H1 (cell line): Measurements from ENCODE around the gene TIGD1. TPM values are rescaled to one million over a fixed set of nuclear protein-coding genes. Genes with fewer than 3 reads are reported as not detected.

ENCODE experiments used
- CTCF ChIA-PET: fragments of 300-600 bp; sonication (Branson Sonifier 250); formaldehyde crosslinking; loops from one replicate; lab custom pipeline; 2021; ENCODE audit not compliant: partially characterized antibody; lab: Charles Lee
- POLR2A ChIA-PET: fragments of 300-600 bp; sonication (Branson Sonifier 250); formaldehyde crosslinking; loops from one replicate; lab custom pipeline; 2021; ENCODE audit warnings: inconsistent platforms; ENCODE audit not compliant: partially characterized antibody; lab: Charles Lee
- DNase-seq, 2 experiments: peaks; one replicate each; pipeline versions ENCODE4 v3.0.0 to v3.0.0-alpha.2; 2010 to 2022; ENCODE audit warnings: low spot score in 2 of 2, low read depth in 1 of 2, mixed read lengths in 1 of 2
- FAIRE-seq: peaks from 2 replicates; lab custom pipeline; 2011; peaks lifted over from hg19 to GRCh38; lab: Jason Lieb, UNC
- H2AFZ ChIP-seq: 2 replicates; pipeline ENCODE4 v1.8.1; 2012; ENCODE audit warnings: low read length, inconsistent platforms
- H2AK5ac ChIP-seq: 2 replicates; pipeline ENCODE4 v1.6.1; 2013; ENCODE audit warnings: low read depth, low read length
- H2BK120ac ChIP-seq: replicated peaks from 2 replicates; pipeline ENCODE3; 2013; ENCODE audit warnings: low read depth, low read length, inconsistent platforms
- H2BK12ac ChIP-seq: 2 replicates; pipeline ENCODE4 v1.6.1; 2013; ENCODE audit warnings: low read depth, low read length
- H2BK15ac ChIP-seq: 2 replicates; pipeline ENCODE4 v1.6.1; 2013; ENCODE audit warnings: low read length
- H2BK20ac ChIP-seq: 2 replicates; pipeline ENCODE4 v1.6.1; 2013; ENCODE audit warnings: low read length
- H2BK5ac ChIP-seq: 2 replicates; pipeline ENCODE4 v1.6.1; 2013; ENCODE audit warnings: low read depth, low read length
- H3K14ac ChIP-seq: 2 replicates; pipeline ENCODE4 v1.6.1; 2013; ENCODE audit warnings: inconsistent platforms; ENCODE audit not compliant: insufficient read length
- H3K18ac ChIP-seq: 2 replicates; pipeline ENCODE4 v1.6.1; 2013; ENCODE audit warnings: low read length; ENCODE audit errors: extremely low read depth
- H3K23ac ChIP-seq: 2 replicates; pipeline ENCODE4 v1.6.1; 2013; ENCODE audit warnings: inconsistent platforms; ENCODE audit not compliant: insufficient read length
- H3K23me2 ChIP-seq: 2 replicates; pipeline ENCODE4 v1.6.1; 2013; ENCODE audit warnings: low read depth, low read length
- H3K27ac ChIP-seq: 2 replicates; pipeline ENCODE4 v1.6.1; 2011; ENCODE audit warnings: low read depth, low read length, inconsistent platforms
- H3K27me3 ChIP-seq, 4 experiments: replicated peaks in 1 of 4; 1 replicate in 1 of 4; 2 replicates in 3 of 4; pipeline versions ENCODE4 v1.6.1 to v1.8.1; 2011 to 2013; ENCODE audit warnings: low read length in 3 of 4, mild to moderate bottlenecking in 3 of 4, inconsistent platforms in 2 of 4, mixed read lengths in 2 of 4, moderate library complexity in 1 of 4; ENCODE audit not compliant: control insufficient read depth in 3 of 4, insufficient read depth in 3 of 4; ENCODE audit errors: extremely low read depth in 1 of 4
- H3K36me3 ChIP-seq, 4 experiments: 2 replicates each; pipeline versions ENCODE4 v1.6.1 to v1.8.1; 2011 to 2013; ENCODE audit warnings: mild to moderate bottlenecking in 4 of 4, low read length in 3 of 4, moderate library complexity in 2 of 4, control low read depth in 1 of 4, inconsistent platforms in 1 of 4; ENCODE audit not compliant: insufficient read depth in 4 of 4, control insufficient read depth in 2 of 4
- H3K4ac ChIP-seq: replicated peaks from 2 replicates; pipeline ENCODE3; 2013; ENCODE audit warnings: low read length, low read depth, mixed read lengths, inconsistent platforms; ENCODE audit not compliant: insufficient read length
- H3K4me1 ChIP-seq, 4 experiments: replicated peaks in 1 of 4; 1 replicate in 1 of 4; 2 replicates in 3 of 4; pipeline versions ENCODE4 v1.6.1 to v1.8.1; 2011 to 2013; ENCODE audit warnings: low read length in 3 of 4, inconsistent platforms in 2 of 4, mixed read lengths in 1 of 4; ENCODE audit not compliant: insufficient read depth in 4 of 4, control insufficient read depth in 3 of 4
- H3K4me2 ChIP-seq, 2 experiments: 2 replicates each; pipeline versions ENCODE4 v1.6.1 to v1.8.1; 2011 to 2013; ENCODE audit warnings: low read depth in 2 of 2, low read length in 2 of 2, control low read depth in 1 of 2, inconsistent platforms in 1 of 2, mild to moderate bottlenecking in 1 of 2; ENCODE audit not compliant: insufficient read depth in 1 of 2
- H3K4me3 ChIP-seq, 4 experiments: fragments of 200-600, 300-600 bp in 1 of 4; sonication (generic), shearing (Covaris generic), sonication (Bioruptor Twin) in 1 of 4; 2 replicates each; pipeline versions ENCODE4 v1.5.1 to v1.8.1; 2011 to 2016; ENCODE audit warnings: low read length in 4 of 4, low read depth in 3 of 4, control low read depth in 2 of 4, inconsistent platforms in 2 of 4, mild to moderate bottlenecking in 2 of 4, mixed read lengths in 1 of 4, moderate library complexity in 1 of 4; ENCODE audit not compliant: insufficient read depth in 2 of 4; ENCODE audit errors: extremely low read depth in 1 of 4
- H3K56ac ChIP-seq: replicated peaks from 2 replicates; pipeline ENCODE3; 2013; ENCODE audit warnings: low read depth, mild to moderate bottlenecking, mixed read lengths, low read length, inconsistent platforms; ENCODE audit not compliant: insufficient read length
- H3K79me1 ChIP-seq: 2 replicates; pipeline ENCODE4 v1.6.1; 2013; ENCODE audit warnings: low read depth, low read length, control low read depth
- H3K79me2 ChIP-seq, 2 experiments: 2 replicates each; pipeline versions ENCODE4 v1.6.1 to v1.8.1; 2012 to 2013; ENCODE audit warnings: low read length in 2 of 2, mild to moderate bottlenecking in 2 of 2, inconsistent platforms in 1 of 2; ENCODE audit not compliant: insufficient read depth in 2 of 2, control insufficient read depth in 1 of 2
- H3K9ac ChIP-seq, 4 experiments: replicated peaks in 1 of 4; 1 replicate in 1 of 4; 2 replicates in 3 of 4; pipeline versions ENCODE4 v1.6.1 to v1.8.1; 2011 to 2013; ENCODE audit warnings: low read depth in 3 of 4, low read length in 3 of 4, control low read depth in 2 of 4, mild to moderate bottlenecking in 2 of 4, moderate library complexity in 2 of 4, inconsistent platforms in 1 of 4; ENCODE audit errors: extremely low read depth in 1 of 4
- H3K9me3 ChIP-seq, 2 experiments: 2 replicates each; pipeline versions ENCODE4 v1.6.1 to v1.8.1; 2012 to 2013; ENCODE audit warnings: mild to moderate bottlenecking in 2 of 2, moderate library complexity in 2 of 2, control low read depth in 1 of 2, inconsistent platforms in 1 of 2, low read depth in 1 of 2, low read length in 1 of 2, mixed read lengths in 1 of 2; ENCODE audit not compliant: insufficient read depth in 2 of 2
- H4K20me1 ChIP-seq, 2 experiments: replicated peaks in 1 of 2; 2 replicates each; pipeline versions ENCODE3 to v1.8.1; 2011 to 2013; ENCODE audit warnings: inconsistent platforms in 2 of 2, low read length in 2 of 2, mild to moderate bottlenecking in 1 of 2; ENCODE audit not compliant: insufficient read depth in 2 of 2, control insufficient read depth in 1 of 2
- H4K5ac ChIP-seq: 2 replicates; pipeline ENCODE4 v1.6.1; 2013; ENCODE audit warnings: low read length, low read depth, mixed read lengths, inconsistent platforms; ENCODE audit not compliant: insufficient read length
- H4K8ac ChIP-seq: 2 replicates; pipeline ENCODE4 v1.8.0; 2013; ENCODE audit warnings: mild to moderate bottlenecking, moderate library complexity, low read length, inconsistent platforms; ENCODE audit not compliant: insufficient read depth; ENCODE audit errors: extremely low read depth
- H4K91ac ChIP-seq: replicated peaks from 2 replicates; pipeline ENCODE3; 2013; ENCODE audit warnings: low read length, mixed read lengths, inconsistent platforms; ENCODE audit not compliant: insufficient read length
- ASH2L ChIP-seq: fragments of 200-600, 300-600 bp; sonication (generic); IDR thresholded peaks from one replicate; pipeline ENCODE4 v1.7.1; 2017; ENCODE audit warnings: low read length
- BACH1 ChIP-seq: IDR thresholded peaks from 2 replicates; pipeline ENCODE4 v1.6.1; 2012; ENCODE audit warnings: low read length, improper control_type of control experiment
- EZH2 ChIP-seq: fragments of 200-600 bp; sonication (generic); IDR thresholded peaks from 2 replicates; pipeline ENCODE4 v1.7.1; 2012; ENCODE audit warnings: low read depth, mild to moderate bottlenecking, moderate library complexity, low read length, inconsistent platforms; ENCODE audit not compliant: severe bottlenecking
- KDM4A ChIP-seq: IDR thresholded peaks from one replicate; pipeline ENCODE4 v1.7.1; 2012; ENCODE audit warnings: low read depth, mild to moderate bottlenecking, moderate library complexity, low read length, inconsistent platforms; ENCODE audit not compliant: severe bottlenecking
- MAFK ChIP-seq: IDR thresholded peaks from 2 replicates; pipeline ENCODE4 v1.6.1; 2012; ENCODE audit warnings: low read depth, mild to moderate bottlenecking, improper control_type of control experiment, low read length
- RBBP5 ChIP-seq: IDR thresholded peaks from 2 replicates; pipeline ENCODE4 v1.7.1; 2012; ENCODE audit warnings: low read depth, mild to moderate bottlenecking, inconsistent platforms, low read length, moderate library complexity, borderline replicate concordance
- RNF2 ChIP-seq: fragments of 200-900, 300-1000 bp; sonication (generic); IDR thresholded peaks from 2 replicates; pipeline ENCODE4 v1.7.1; 2016; ENCODE audit warnings: borderline replicate concordance, low read depth, mild to moderate bottlenecking, antibody characterized with exemption, low read length; ENCODE audit not compliant: poor library complexity, severe bottlenecking; ENCODE audit errors: missing control alignments
- SUZ12 ChIP-seq: fragments of 200-600 bp; sonication (generic); IDR thresholded peaks from 2 replicates; pipeline ENCODE4 v1.6.1; 2012; ENCODE audit warnings: mild to moderate bottlenecking, inconsistent platforms, low read length, moderate library complexity, mixed read lengths
- ZNF274 ChIP-seq: IDR thresholded peaks from 2 replicates; pipeline ENCODE4 v1.7.0; 2012; ENCODE audit warnings: low read length, borderline replicate concordance; ENCODE audit errors: extremely low read depth
- WGBS, 2 experiments: shearing (Covaris generic) in 1 of 2; methylation state at CpG; one replicate each; pipeline versions ENCODE4 v1.1.6 to v1.1.7; 2013 to 2015; ENCODE audit warnings: low lambda C conversion rate in 2 of 2, mixed read lengths in 2 of 2, inconsistent platforms in 1 of 2, low coverage in 1 of 2, missing lambda C conversion rate in 1 of 2; ENCODE audit not compliant: insufficient replicate concordance in 2 of 2, insufficient coverage in 1 of 2, insufficient read length in 1 of 2; ENCODE audit errors: extremely low coverage in 1 of 2, missing lambda C conversion rate in 1 of 2; 5-methylcytosine and 5-hydroxymethylcytosine counted together
- polyA plus RNA-seq, 7 experiments: library from polyadenylated mRNA; depleted of rRNA in 3 of 7; stranded (reverse) in 5 of 7; unstranded in 2 of 7; fragments of >200 nt in 5 of 7; fragments of 200-250 nt in 2 of 7; gene quantifications; 1 replicate in 5 of 7; 2 replicates in 1 of 7; 4 replicates in 1 of 7; pipeline versions ENCODE4 v1.2.1 to v1.2.3, GENCODE V29; 2011 to 2013; ENCODE audit warnings: missing spikeins in 2 of 7, mixed read lengths in 2 of 7
- total RNA-seq: library from RNA; stranded (reverse); fragmentation: NEBNext Ultra II Directional; extraction: Animal tissue kit (Norgen Biotek cat#: 25700); gene quantifications from 2 replicates; pipeline ENCODE4 v1.2.1, GENCODE V29; 2021

Gene TIGD1
- total and polyA plus RNA-seq, 2 of the 8 experiments (the other 6 are each of a cell fraction or from before 2014, with no cell fraction given) = 4.7 to 8.3 TPM

DNA sequence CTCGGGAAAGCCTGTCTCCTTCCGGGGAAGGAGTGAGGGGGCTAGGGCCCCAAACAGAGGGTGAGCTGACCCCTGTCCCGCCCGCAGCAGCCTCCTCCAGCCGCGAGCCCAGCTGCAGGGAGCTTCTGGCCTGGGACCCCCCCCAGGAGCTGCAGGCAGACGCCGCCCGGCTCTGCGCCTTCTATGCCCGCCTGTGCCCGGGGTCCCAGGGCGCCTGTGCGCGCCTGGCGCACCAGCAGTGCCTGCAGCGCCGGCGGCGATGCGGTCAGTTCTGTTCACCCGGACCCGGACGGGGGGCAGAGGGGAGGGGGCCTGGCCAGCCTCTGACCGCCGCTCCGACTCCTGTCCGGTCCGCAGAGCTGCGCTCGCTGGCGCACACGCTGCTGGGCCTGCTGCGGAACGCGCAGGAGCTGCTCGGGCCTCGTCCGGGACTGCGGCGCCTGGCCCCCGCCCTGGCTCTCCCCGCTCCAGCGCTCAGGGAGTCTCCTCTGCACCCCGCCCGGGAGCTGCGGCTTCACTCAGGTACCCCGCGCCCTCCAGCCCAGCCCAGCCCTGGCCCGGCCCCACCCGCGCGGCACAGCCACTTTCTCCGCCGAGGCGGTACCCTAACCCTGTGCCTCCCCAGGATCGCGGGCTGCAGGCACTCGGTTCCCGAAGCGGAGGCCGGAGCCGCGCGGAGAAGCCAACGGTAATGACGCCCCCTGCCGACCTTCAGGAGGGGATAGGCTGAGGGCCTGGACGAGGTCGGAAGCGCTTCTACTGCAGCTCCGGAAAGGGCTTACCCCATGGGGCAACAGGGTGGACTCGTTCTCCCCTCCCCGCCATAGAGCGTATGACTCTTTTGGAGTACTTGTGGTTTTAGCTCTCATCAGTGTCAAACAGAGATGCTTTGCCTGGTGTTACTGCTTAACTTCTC is 26.4 kb downstream of the TIGD1 start:
- Histone ChIP-seq H2AK5ac (no peak overlapping the region), H4K20me1 (peaks cover 3 to 4% of the 10 kb centered on the region in 2 experiments), H2BK120ac (no peak overlapping the region), H3K27ac (no peak overlapping the region), H3K79me2 (no peaks in the 10 kb centered on the region), H4K5ac (no peak overlapping the region), H2BK15ac (no peak overlapping the region), H3K56ac (no peak overlapping the region), H2AFZ (peak overlapping the region; percentile 10; the same call in 1 of the 2 replicates), H3K4me3 (peak overlapping the region; percentile 22 to 60 (median 46)), H3K14ac (no peak overlapping the region), H3K23me2 (peaks cover 10% of the 10 kb centered on the region; the same call in 1 of the 2 replicates), H3K9ac (no peak overlapping the region), H2BK20ac (no peak overlapping the region), H3K79me1 (no peaks in the 10 kb centered on the region), H3K36me3 (no peaks in the 10 kb centered on the region), H3K18ac (peak overlapping the region; percentile 13), H3K4me2 (peak overlapping the region; percentile 54 to 84), H3K4ac (no peak overlapping the region), H3K23ac (no peak overlapping the region), H2BK12ac (no peak overlapping the region), H3K9me3 (no peaks in the 10 kb centered on the region), H4K8ac (peak overlapping the region; percentile 15), H2BK5ac (no peak overlapping the region), H4K91ac (no peak overlapping the region), H3K4me1 (peaks cover 0 to 22% (median 9%) of the 10 kb centered on the region in 4 experiments; a peak in 6 of 7 replicates), H3K27me3 (peaks cover 19 to 48% (median 37%) of the 10 kb centered on the region in 4 experiments)
- DNase-seq = peak; percentile 67 to 90
- FAIRE-seq = peak; percentile 42
- ChIA-PET POLR2A (interaction anchor here (0.6 to 1.7 kb wide), 11 partner anchors 11 to 79 kb away, joined by 3 to 5 read pairs (median 3); no protein-coding TSS in a partner anchor), CTCF (interaction anchor here (0.6 to 10.6 kb wide), 28 partner anchors 8 to 672 kb away, joined by 3 to 176 read pairs (median 6); partner anchors contain the start of genes ALPG and CHRNG)
- 4% methylated on average over 38 of the region's 75 CpGs; no CpG with 5 or more reads in 1 of the 2 experiments for WGBS, 2 experiments
- TF ChIP-seq KDM4A (peak; percentile 55), ZNF274 (no peak), RBBP5 (peak; percentile 33; the same call in 1 of the 2 replicates), ASH2L (peak; percentile 55), EZH2 (no peak), BACH1 (no peak), RNF2 (peak; percentile 14), MAFK (no peak), SUZ12 (peak; percentile 89; the same call in 1 of the 2 replicates)
